HEK293 (cell line): ENCODE results near the gene VEZF1.

Source experiments
- EGR2 ChIP-seq: fragments of 450-650 bp; formaldehyde crosslinking; IDR thresholded peaks from 2 replicates; pipeline ENCODE4 v1.5.1; 2016; ENCODE audit warnings: low read depth, missing biosample characterization, missing genetic modification characterization
- ELK4 ChIP-seq: IDR thresholded peaks from 2 replicates; pipeline ENCODE4 v1.6.1; 2011; ENCODE audit warnings: mild to moderate bottlenecking, low read depth, low read length, borderline replicate concordance
- GLI4 ChIP-seq: fragments of 450-650 bp; formaldehyde crosslinking; IDR thresholded peaks from 2 replicates; pipeline ENCODE4 v1.5.1; 2016; ENCODE audit warnings: missing biosample characterization, missing genetic modification characterization
- MYNN ChIP-seq: fragments of 450-650 bp; formaldehyde crosslinking; IDR thresholded peaks from 2 replicates; pipeline ENCODE4 v1.5.1; 2016; ENCODE audit warnings: missing biosample characterization, missing genetic modification characterization, borderline replicate concordance
- RBAK ChIP-seq: fragments of 450-650 bp; formaldehyde crosslinking; IDR thresholded peaks from 2 replicates; pipeline ENCODE4 v1.5.1; 2016; ENCODE audit warnings: missing biosample characterization, missing genetic modification characterization
- REPIN1 ChIP-seq: fragments of 450-650 bp; formaldehyde crosslinking; IDR thresholded peaks from 2 replicates; pipeline ENCODE4 v1.5.1; 2017; ENCODE audit warnings: missing biosample characterization, missing genetic modification characterization, low read depth
- SCRT1 ChIP-seq: fragments of 450-650 bp; formaldehyde crosslinking; IDR thresholded peaks from 2 replicates; pipeline ENCODE4 v1.5.1; 2016; ENCODE audit warnings: missing biosample characterization, missing genetic modification characterization, borderline replicate concordance
- SP3 ChIP-seq: fragments of 450-650 bp; formaldehyde crosslinking; IDR thresholded peaks from 2 replicates; pipeline ENCODE4 v1.5.1; 2016; ENCODE audit warnings: missing biosample characterization, missing genetic modification characterization
- ZBTB1 ChIP-seq: fragments of 450-650 bp; formaldehyde crosslinking; IDR thresholded peaks from 2 replicates; pipeline ENCODE4 v1.5.1; 2016; ENCODE audit warnings: missing biosample characterization, missing genetic modification characterization
- ZBTB17 ChIP-seq: fragments of 450-650 bp; formaldehyde crosslinking; IDR thresholded peaks from 2 replicates; pipeline ENCODE4 v1.5.1; 2016; ENCODE audit warnings: missing biosample characterization, missing genetic modification characterization
- ZFP37 ChIP-seq: fragments of 450-650 bp; formaldehyde crosslinking; IDR thresholded peaks from 2 replicates; pipeline ENCODE4 v1.5.1; 2016; ENCODE audit warnings: missing biosample characterization, missing genetic modification characterization
- ZNF133 ChIP-seq: fragments of 450-650 bp; formaldehyde crosslinking; IDR thresholded peaks from 2 replicates; pipeline ENCODE4 v1.5.1; 2016; ENCODE audit warnings: missing biosample characterization, missing genetic modification characterization
- ZNF202 ChIP-seq: fragments of 450-650 bp; formaldehyde crosslinking; IDR thresholded peaks from 2 replicates; pipeline ENCODE4 v1.5.1; 2016; ENCODE audit warnings: missing biosample characterization, missing genetic modification characterization, borderline replicate concordance
- ZNF239 ChIP-seq: fragments of 450-650 bp; formaldehyde crosslinking; IDR thresholded peaks from 2 replicates; pipeline ENCODE4 v1.5.1; 2016; ENCODE audit warnings: missing biosample characterization, missing genetic modification characterization
- ZNF324 ChIP-seq: fragments of 450-650 bp; formaldehyde crosslinking; IDR thresholded peaks from 2 replicates; pipeline ENCODE4 v1.5.1; 2016; ENCODE audit warnings: missing biosample characterization, missing genetic modification characterization
- ZNF544 ChIP-seq: fragments of 450-650 bp; formaldehyde crosslinking; IDR thresholded peaks from 2 replicates; pipeline ENCODE4 v1.5.0; 2017; ENCODE audit warnings: missing biosample characterization, missing genetic modification characterization
- ZNF560 ChIP-seq: fragments of 450-650 bp; formaldehyde crosslinking; IDR thresholded peaks from 2 replicates; pipeline ENCODE4 v1.5.1; 2017; ENCODE audit warnings: missing biosample characterization, missing genetic modification characterization, borderline replicate concordance
- ZNF600 ChIP-seq: fragments of 450-650 bp; formaldehyde crosslinking; IDR thresholded peaks from 2 replicates; pipeline ENCODE4 v1.5.1; 2016; ENCODE audit warnings: missing biosample characterization, missing genetic modification characterization
- ZNF629 ChIP-seq: fragments of 450-650 bp; formaldehyde crosslinking; IDR thresholded peaks from 2 replicates; pipeline ENCODE4 v1.5.1; 2017; ENCODE audit warnings: missing biosample characterization, missing genetic modification characterization
- ZNF645 ChIP-seq: fragments of 450-650 bp; formaldehyde crosslinking; IDR thresholded peaks from 2 replicates; pipeline ENCODE4; 2016; ENCODE audit warnings: missing biosample characterization, missing genetic modification characterization
- ZNF670 ChIP-seq: fragments of 450-650 bp; formaldehyde crosslinking; IDR thresholded peaks from 2 replicates; pipeline ENCODE4 v1.5.1; 2016; ENCODE audit warnings: missing biosample characterization, missing genetic modification characterization, low read depth
- ZNF692 ChIP-seq: fragments of 450-650 bp; formaldehyde crosslinking; IDR thresholded peaks from 2 replicates; pipeline ENCODE4 v1.5.1; 2016; ENCODE audit warnings: missing biosample characterization, missing genetic modification characterization
- ZNF704 ChIP-seq: fragments of 450-650 bp; formaldehyde crosslinking; IDR thresholded peaks from 2 replicates; pipeline ENCODE4 v1.5.1; 2016; ENCODE audit warnings: missing biosample characterization, missing genetic modification characterization
- ZNF792 ChIP-seq: fragments of 450-650 bp; formaldehyde crosslinking; IDR thresholded peaks from 2 replicates; pipeline ENCODE4 v1.5.1; 2016; ENCODE audit warnings: missing biosample characterization, missing genetic modification characterization
- ZSCAN30 ChIP-seq: fragments of 450-650 bp; IDR thresholded peaks from 2 replicates; pipeline ENCODE4 v1.5.1; 2018; ENCODE audit warnings: missing biosample characterization, mild to moderate bottlenecking, missing genetic modification characterization, moderate library complexity
- ZSCAN5A ChIP-seq: fragments of 450-650 bp; formaldehyde crosslinking; IDR thresholded peaks from 2 replicates; pipeline ENCODE4 v1.5.1; 2016; ENCODE audit warnings: missing biosample characterization, missing genetic modification characterization
- TF ChIP-seq, protein P1 (sequence below): fragments of 450-650 bp; formaldehyde crosslinking; IDR thresholded peaks from 2 replicates; pipeline ENCODE4 v1.5.1; 2017; ENCODE audit warnings: missing biosample characterization, missing genetic modification characterization
- TF ChIP-seq, protein P2 (sequence below): fragments of 450-650 bp; formaldehyde crosslinking; IDR thresholded peaks from 2 replicates; pipeline ENCODE4 v1.5.1; 2016; ENCODE audit warnings: missing biosample characterization, missing genetic modification characterization

VEZF1 gene

DNA sequence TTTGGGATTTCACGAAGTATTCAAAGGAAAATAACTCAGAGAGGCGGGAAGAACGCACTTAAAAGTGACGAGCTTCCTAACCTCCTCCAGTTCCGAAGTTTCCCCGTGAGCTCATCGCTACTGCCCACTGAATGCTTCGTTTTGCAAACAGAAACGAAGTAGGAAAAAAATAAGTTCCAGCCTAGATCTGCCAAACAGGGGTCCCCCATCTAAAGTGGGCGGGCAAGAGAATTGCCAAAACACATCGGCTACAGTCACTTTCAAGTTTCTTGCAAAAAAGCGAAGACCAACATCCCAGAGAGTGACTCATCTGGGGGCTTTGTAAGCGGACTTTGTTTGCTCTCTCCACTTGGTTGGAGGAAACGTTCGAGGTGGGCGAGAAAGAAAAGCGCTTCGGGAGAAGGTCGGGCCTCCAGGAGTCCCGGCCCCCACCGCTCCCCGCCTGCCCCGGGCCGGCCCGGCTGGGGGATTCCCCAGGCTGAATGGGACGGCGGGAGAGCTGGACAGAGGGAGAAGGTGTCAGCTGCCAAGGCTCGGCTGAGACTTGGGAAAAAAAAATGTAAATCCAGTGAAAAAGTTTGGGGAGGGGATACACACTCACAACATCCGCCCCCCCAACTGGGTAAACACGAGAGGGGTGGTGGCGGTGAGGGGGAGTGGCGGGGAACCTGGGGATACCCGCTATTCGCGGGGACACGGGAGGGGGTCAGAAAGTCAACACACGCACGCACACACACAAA lies 1.0 kb downstream of the VEZF1 start (continued):
- TF ChIP-seq ZNF792 (no peak), ZNF645 (tag by site-specific recombination) (no peak), EGR2 (tag by site-specific recombination) (peak; percentile 82), ZNF560 (tag by site-specific recombination) (no peak), ZNF692 (tag by site-specific recombination) (peak; percentile 41; the same call in 1 of the 2 replicates), ZSCAN30 (tag by site-specific recombination) (0 out of 2 replicates have a peak, but pooled peaks have one; percentile 18), SCRT1 (no peak), ZNF324 (tag by site-specific recombination) (no peak), ZNF544 (tag by site-specific recombination) (no peak), ELK4 (no peak), RBAK (tag by site-specific recombination) (no peak), ZNF133 (tag by site-specific recombination) (no peak), SP3 (tag by site-specific recombination) (peak; percentile 26; the same call in 1 of the 2 replicates), ZNF704 (tag by site-specific recombination) (no peak), ZNF629 (tag by site-specific recombination) (peak; percentile 84), ZFP37 (tag by site-specific recombination) (no peak), ZBTB17 (peak; percentile 28; the same call in 1 of the 2 replicates), ZBTB1 (tag by site-specific recombination) (no peak), REPIN1 (no peak), ZNF600 (tag by site-specific recombination) (peak; percentile 69), GLI4 (tag by site-specific recombination) (no peak), MYNN (tag by site-specific recombination) (no peak), ZNF670 (tag by site-specific recombination) (no peak), ZNF239 (tag by site-specific recombination) (no peak), ZNF202 (tag by site-specific recombination) (no peak), ZSCAN5A (tag by site-specific recombination) (no peak)
- TF ChIP-seq, protein P1, sequence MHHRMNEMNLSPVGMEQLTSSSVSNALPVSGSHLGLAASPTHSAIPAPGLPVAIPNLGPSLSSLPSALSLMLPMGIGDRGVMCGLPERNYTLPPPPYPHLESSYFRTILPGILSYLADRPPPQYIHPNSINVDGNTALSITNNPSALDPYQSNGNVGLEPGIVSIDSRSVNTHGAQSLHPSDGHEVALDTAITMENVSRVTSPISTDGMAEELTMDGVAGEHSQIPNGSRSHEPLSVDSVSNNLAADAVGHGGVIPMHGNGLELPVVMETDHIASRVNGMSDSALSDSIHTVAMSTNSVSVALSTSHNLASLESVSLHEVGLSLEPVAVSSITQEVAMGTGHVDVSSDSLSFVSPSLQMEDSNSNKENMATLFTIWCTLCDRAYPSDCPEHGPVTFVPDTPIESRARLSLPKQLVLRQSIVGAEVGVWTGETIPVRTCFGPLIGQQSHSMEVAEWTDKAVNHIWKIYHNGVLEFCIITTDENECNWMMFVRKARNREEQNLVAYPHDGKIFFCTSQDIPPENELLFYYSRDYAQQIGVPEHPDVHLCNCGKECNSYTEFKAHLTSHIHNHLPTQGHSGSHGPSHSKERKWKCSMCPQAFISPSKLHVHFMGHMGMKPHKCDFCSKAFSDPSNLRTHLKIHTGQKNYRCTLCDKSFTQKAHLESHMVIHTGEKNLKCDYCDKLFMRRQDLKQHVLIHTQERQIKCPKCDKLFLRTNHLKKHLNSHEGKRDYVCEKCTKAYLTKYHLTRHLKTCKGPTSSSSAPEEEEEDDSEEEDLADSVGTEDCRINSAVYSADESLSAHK (tag by site-specific recombination) = no peak
- TF ChIP-seq, protein P2, sequence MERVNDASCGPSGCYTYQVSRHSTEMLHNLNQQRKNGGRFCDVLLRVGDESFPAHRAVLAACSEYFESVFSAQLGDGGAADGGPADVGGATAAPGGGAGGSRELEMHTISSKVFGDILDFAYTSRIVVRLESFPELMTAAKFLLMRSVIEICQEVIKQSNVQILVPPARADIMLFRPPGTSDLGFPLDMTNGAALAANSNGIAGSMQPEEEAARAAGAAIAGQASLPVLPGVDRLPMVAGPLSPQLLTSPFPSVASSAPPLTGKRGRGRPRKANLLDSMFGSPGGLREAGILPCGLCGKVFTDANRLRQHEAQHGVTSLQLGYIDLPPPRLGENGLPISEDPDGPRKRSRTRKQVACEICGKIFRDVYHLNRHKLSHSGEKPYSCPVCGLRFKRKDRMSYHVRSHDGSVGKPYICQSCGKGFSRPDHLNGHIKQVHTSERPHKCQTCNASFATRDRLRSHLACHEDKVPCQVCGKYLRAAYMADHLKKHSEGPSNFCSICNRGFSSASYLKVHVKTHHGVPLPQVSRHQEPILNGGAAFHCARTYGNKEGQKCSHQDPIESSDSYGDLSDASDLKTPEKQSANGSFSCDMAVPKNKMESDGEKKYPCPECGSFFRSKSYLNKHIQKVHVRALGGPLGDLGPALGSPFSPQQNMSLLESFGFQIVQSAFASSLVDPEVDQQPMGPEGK = peak; percentile 72
